Retinal pigment epithelial cell (primary cell): ENCODE measurements around the gene DUSP21.
A peak's percentile ranks its signal among the peaks of the same experiment; 100 is the strongest.
"Not testable (repeated sequence)": the region's sequence is repeated elsewhere in the genome, so short reads cannot be mapped to it uniquely, and the experiment has no call there.

Experiments used
- DNase-seq: peaks from one replicate; pipeline ENCODE4 v3.0.0-alpha.2; 2010; ENCODE audit warnings: low read depth
- H3K4me3 ChIP-seq: 2 replicates; pipeline ENCODE4 v1.5.1; 2011; ENCODE audit warnings: mild to moderate bottlenecking, low read length, control low read depth, moderate library complexity
- CTCF ChIP-seq: conservative IDR thresholded peaks from 2 replicates; pipeline ENCODE4 v1.5.1; 2011; ENCODE audit warnings: low read depth, low read length, control low read depth, inconsistent platforms

The DUSP21 gene

GRCh38 chrX:44828008-44828605 lies 15.7 kb upstream of the DUSP21 start:
- TF ChIP-seq CTCF, result no peak
- H3K4me3 ChIP-seq, result no peak overlapping the region
- no peak for DNase-seq

GRCh38 chrX:44829832-44830231 lies 14.0 kb upstream of the DUSP21 start:
- no peak for DNase-seq
- no peak overlapping the region for H3K4me3 ChIP-seq
- TF ChIP-seq CTCF, result no peak

GRCh38 chrX:44842550-44843317 lies 1.1 kb upstream of the DUSP21 start:
- TF ChIP-seq CTCF, result no peak
- DNase-seq, result no peak
- no peak overlapping the region for H3K4me3 ChIP-seq

- no peak for DNase-seq
- H3K4me3 ChIP-seq, result no peak overlapping the region
- TF ChIP-seq CTCF, result no peak
Observed at GRCh38 chrX:44843318-44843702, 511 bp upstream of the DUSP21 start.

- DNase-seq, result no peak
- TF ChIP-seq CTCF, result no peak
- H3K4me3 ChIP-seq, result no peak overlapping the region
Observed at GRCh38 chrX:44844204-44844603, 383 bp downstream of the DUSP21 start.

GRCh38 chrX:44850891-44851290 lies 7.1 kb downstream of the DUSP21 start:
- not testable (repeated sequence) for DNase-seq, H3K4me3 ChIP-seq

- no peak for TF ChIP-seq CTCF
- DNase-seq, result no peak
- peak overlapping the region; percentile 79 for H3K4me3 ChIP-seq
Observed at GRCh38 chrX:44871114-44871645, 27.4 kb downstream of the DUSP21 start.
